Measurements from ENCODE around the gene BORCS5. TPM values are rescaled to one million over a fixed set of nuclear protein-coding genes. Genes with fewer than 3 reads are reported as not detected.
"Not testable (repeated sequence)": the region's sequence is repeated elsewhere in the genome, so short reads cannot be mapped to it uniquely, and the experiment has no call there.

Gene BORCS5
- 10 to 100 TPM; 15.2 to 28.1 TPM for total RNA-seq
- 10 to 100 TPM; 13.3 to 13.7 TPM for polyA plus RNA-seq (ENCODE audit: insufficient read length in 2 of 2)
- long read RNA-seq, donor 1, full-length matches to known transcripts = 5 of 12 reads
- long read RNA-seq, donor 1, partial matches to known transcripts = 7 of 12 reads
- long read RNA-seq, donor 1, other reads (novel, unspliced or antisense) = 0 of 12 reads
- long read RNA-seq, donor 2, full-length matches to known transcripts = 2 of 2 reads
- long read RNA-seq, donor 2, partial matches to known transcripts = 0 of 2 reads
- long read RNA-seq, donor 2, other reads (novel, unspliced or antisense) = 0 of 2 reads
- long read RNA-seq, donor 3, full-length matches to known transcripts = 2 of 2 reads
- long read RNA-seq, donor 3, partial matches to known transcripts = 0 of 2 reads
- long read RNA-seq, donor 3, other reads (novel, unspliced or antisense) = 0 of 2 reads
- long read RNA-seq, donor 4, full-length matches to known transcripts = 3 of 3 reads
- long read RNA-seq, donor 4, partial matches to known transcripts = 0 of 3 reads
- long read RNA-seq, donor 4, other reads (novel, unspliced or antisense) = 0 of 3 reads

- Histone ChIP-seq H3K27me3 (ENCODE audit: control insufficient read depth, insufficient read depth, low read length) (no peaks in the 10 kb centered on the region), H3K4me1 (ENCODE audit: control insufficient read depth, insufficient read depth, low read length) (peaks cover 4% of the 10 kb centered on the region), H3K27ac (ENCODE audit: low read depth, low read length) (peak within 1 kb of the TSS; percentile 95), H3K4me3 (ENCODE audit: low read depth, low read length) (peak within 1 kb of the TSS; percentile 85), H3K9me3 (ENCODE audit: control insufficient read depth, insufficient read depth, low read length) (no peaks in the 10 kb centered on the region), H3K36me3 (ENCODE audit: control insufficient read depth, insufficient read depth, low read length) (no peaks in the 10 kb centered on the region)
- peak; percentile 82 to 98 (median 88) for DNase-seq (ENCODE audit: low read depth in 4 of 6, low spot score in 6 of 6)
- WGBS (ENCODE audit: insufficient coverage) = under 1% methylated on average over 72 of the region's 72 CpGs
These were observed at the start of gene BORCS5 for GRCh38 chr12:12356896-12357718. TSS of gene BORCS5 (plus strand) at chr12:12357078. CDS start at chr12:12357452, 374 bp downstream.

- WGBS (ENCODE audit: insufficient coverage) = 94% methylated on average over 6 of the region's 10 CpGs
- H3K27ac ChIP-seq (ENCODE audit: low read depth, low read length); H3K9me3 ChIP-seq (ENCODE audit: control insufficient read depth, insufficient read depth, low read length); DNase-seq (ENCODE audit: low read depth in 4 of 6, low spot score in 6 of 6); H3K27me3 ChIP-seq (ENCODE audit: control insufficient read depth, insufficient read depth, low read length); H3K4me1 ChIP-seq (ENCODE audit: control insufficient read depth, insufficient read depth, low read length); H3K4me3 ChIP-seq (ENCODE audit: low read depth, low read length); H3K36me3 ChIP-seq (ENCODE audit: control insufficient read depth, insufficient read depth, low read length): not testable (repeated sequence)
These were observed 46.2 kb upstream of the BORCS5 start for GRCh38 chr12:12310695-12311094.

GRCh38 chr12:12315838-12316237 lies 41.0 kb upstream of the BORCS5 start:
- Histone ChIP-seq H3K27me3 (ENCODE audit: control insufficient read depth, insufficient read depth, low read length) (no peaks in the 10 kb centered on the region), H3K9me3 (ENCODE audit: control insufficient read depth, insufficient read depth, low read length) (no peaks in the 10 kb centered on the region), H3K27ac (ENCODE audit: low read depth, low read length) (no peak overlapping the region), H3K36me3 (ENCODE audit: control insufficient read depth, insufficient read depth, low read length) (no peaks in the 10 kb centered on the region), H3K4me1 (ENCODE audit: control insufficient read depth, insufficient read depth, low read length) (peaks cover 11% of the 10 kb centered on the region), H3K4me3 (ENCODE audit: low read depth, low read length) (no peak overlapping the region)
- DNase-seq (ENCODE audit: low read depth in 4 of 6, low spot score in 6 of 6) = no peak

DNA sequence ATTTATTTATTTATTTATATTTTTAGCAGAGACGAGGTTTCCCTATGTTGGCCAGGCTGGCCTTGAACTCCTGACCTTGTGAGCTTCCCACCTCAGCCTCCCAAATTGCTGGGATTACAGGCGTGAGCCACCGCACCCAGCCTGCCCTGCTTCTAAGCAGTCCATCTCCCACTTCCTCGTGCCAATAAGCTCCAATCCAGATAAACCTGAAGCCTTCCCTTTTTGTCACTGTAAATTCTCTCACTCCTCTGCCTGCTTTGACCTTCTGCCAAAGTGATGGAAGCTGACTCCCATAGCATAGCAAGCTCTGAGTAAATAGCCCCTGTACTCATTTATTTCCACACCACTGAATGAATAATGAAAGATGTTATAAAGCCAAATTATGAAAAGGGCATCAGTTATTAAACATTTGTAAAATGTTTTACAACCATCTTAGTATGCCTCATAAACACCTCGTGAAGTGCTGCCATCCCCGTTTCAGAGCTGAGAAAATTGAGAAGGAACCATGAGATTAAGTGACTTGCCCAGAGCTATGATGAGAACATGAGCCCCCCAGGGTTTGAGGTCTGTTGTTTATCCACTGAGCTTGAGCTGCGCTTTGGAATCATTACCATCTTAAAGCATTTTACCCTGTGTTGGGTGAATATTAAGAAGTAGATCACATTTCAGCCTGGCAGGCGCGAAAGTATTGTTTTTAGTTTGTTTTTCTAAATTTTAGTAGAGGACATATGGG lies 37.3 kb upstream of the BORCS5 start:
- DNase-seq (ENCODE audit: low read depth in 4 of 6, low spot score in 6 of 6) = peak in 5 of 6 donors; percentile 24 to 82 (median 40)
- H3K4me1 ChIP-seq (ENCODE audit: control insufficient read depth, insufficient read depth, low read length) = peaks cover 14% of the 10 kb centered on the region
- H3K9me3 ChIP-seq (ENCODE audit: control insufficient read depth, insufficient read depth, low read length) = no peaks in the 10 kb centered on the region
- no peaks in the 10 kb centered on the region for H3K27me3 ChIP-seq (ENCODE audit: control insufficient read depth, insufficient read depth, low read length)
- 32% methylated on average over 5 of the region's 9 CpGs for WGBS (ENCODE audit: insufficient coverage)
- peak overlapping the region; percentile 4 for H3K4me3 ChIP-seq (ENCODE audit: low read depth, low read length)
- no peaks in the 10 kb centered on the region for H3K36me3 ChIP-seq (ENCODE audit: control insufficient read depth, insufficient read depth, low read length)
- H3K27ac ChIP-seq (ENCODE audit: low read depth, low read length) = peak overlapping the region; percentile 31

- Histone ChIP-seq H3K27me3 (ENCODE audit: control insufficient read depth, insufficient read depth, low read length) (no peaks in the 10 kb centered on the region), H3K4me1 (ENCODE audit: control insufficient read depth, insufficient read depth, low read length) (peaks cover 14% of the 10 kb centered on the region), H3K4me3 (ENCODE audit: low read depth, low read length) (no peak overlapping the region), H3K36me3 (ENCODE audit: control insufficient read depth, insufficient read depth, low read length) (no peaks in the 10 kb centered on the region), H3K27ac (ENCODE audit: low read depth, low read length) (no peak overlapping the region), H3K9me3 (ENCODE audit: control insufficient read depth, insufficient read depth, low read length) (no peaks in the 10 kb centered on the region)
- DNase-seq (ENCODE audit: low read depth in 4 of 6, low spot score in 6 of 6) = no peak
- no CpG with 5 or more reads among the region's 4 CpGs for WGBS (ENCODE audit: insufficient coverage)
These were observed 33.8 kb upstream of the BORCS5 start for GRCh38 chr12:12323118-12323517.

DNA sequence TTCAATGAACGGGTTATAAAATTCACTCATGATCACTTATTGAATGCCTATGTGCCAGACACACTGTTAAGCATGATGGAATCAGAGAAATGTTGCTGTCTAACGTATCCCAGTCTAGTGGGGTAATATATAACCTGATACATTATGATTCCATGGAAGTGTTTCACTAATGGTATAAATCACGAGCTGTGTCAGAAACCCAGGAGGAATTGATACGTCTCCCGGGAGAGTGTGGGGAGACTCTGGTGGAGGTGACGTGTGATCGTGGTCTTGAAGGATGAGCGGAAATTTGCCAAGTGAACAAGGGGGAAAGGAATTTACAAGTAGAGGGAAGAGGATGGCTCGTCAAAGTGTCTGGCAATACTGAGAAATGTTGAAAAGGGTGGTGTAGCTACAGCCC lies 33.3 kb upstream of the BORCS5 start:
- Histone ChIP-seq H3K4me3 (ENCODE audit: low read depth, low read length) (no peak overlapping the region), H3K27me3 (ENCODE audit: control insufficient read depth, insufficient read depth, low read length) (no peaks in the 10 kb centered on the region), H3K36me3 (ENCODE audit: control insufficient read depth, insufficient read depth, low read length) (no peaks in the 10 kb centered on the region), H3K27ac (ENCODE audit: low read depth, low read length) (no peak overlapping the region), H3K9me3 (ENCODE audit: control insufficient read depth, insufficient read depth, low read length) (no peaks in the 10 kb centered on the region), H3K4me1 (ENCODE audit: control insufficient read depth, insufficient read depth, low read length) (peaks cover 14% of the 10 kb centered on the region)
- 70% methylated on average over 8 of the region's 9 CpGs for WGBS (ENCODE audit: insufficient coverage)
- peak in 1 of 6 donors; percentile 77 for DNase-seq (ENCODE audit: low read depth in 4 of 6, low spot score in 6 of 6)

DNA sequence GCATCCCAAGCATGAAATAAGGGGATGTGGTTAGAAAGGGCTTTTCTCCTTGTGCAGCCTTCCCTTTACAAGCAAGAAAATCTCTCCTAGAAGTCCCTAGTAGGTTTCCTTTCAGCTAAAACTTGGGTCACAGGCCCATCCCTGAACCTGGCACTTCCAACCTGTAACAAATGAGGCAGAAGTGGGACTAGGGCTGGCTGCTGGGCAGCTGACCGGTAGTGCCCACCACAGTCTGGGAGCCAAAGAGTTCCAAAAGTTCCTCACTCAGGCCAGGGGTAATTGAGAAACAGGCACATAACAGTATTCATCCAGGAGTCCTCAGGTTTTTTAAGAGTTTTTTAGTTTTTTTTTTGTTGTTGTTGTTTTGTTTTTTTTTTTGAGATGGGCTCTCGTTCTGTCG lies 30.6 kb upstream of the BORCS5 start:
- no peak overlapping the region for H3K4me3 ChIP-seq (ENCODE audit: low read depth, low read length)
- H3K36me3 ChIP-seq (ENCODE audit: control insufficient read depth, insufficient read depth, low read length) = no peaks in the 10 kb centered on the region
- no peaks in the 10 kb centered on the region for H3K9me3 ChIP-seq (ENCODE audit: control insufficient read depth, insufficient read depth, low read length)
- H3K4me1 ChIP-seq (ENCODE audit: control insufficient read depth, insufficient read depth, low read length) = no peaks in the 10 kb centered on the region
- 100% methylated on average over 3 of the region's 3 CpGs for WGBS (ENCODE audit: insufficient coverage)
- DNase-seq (ENCODE audit: low read depth in 4 of 6, low spot score in 6 of 6) = no peak
- no peak overlapping the region for H3K27ac ChIP-seq (ENCODE audit: low read depth, low read length)
- no peaks in the 10 kb centered on the region for H3K27me3 ChIP-seq (ENCODE audit: control insufficient read depth, insufficient read depth, low read length)

GRCh38 chr12:12327802-12328201 lies 29.1 kb upstream of the BORCS5 start:
- H3K27ac ChIP-seq (ENCODE audit: low read depth, low read length) = peak overlapping the region; percentile 11
- no peaks in the 10 kb centered on the region for H3K27me3 ChIP-seq (ENCODE audit: control insufficient read depth, insufficient read depth, low read length)
- peak in 3 of 6 donors; percentile 58 to 90 (median 82) for DNase-seq (ENCODE audit: low read depth in 4 of 6, low spot score in 6 of 6)
- no peaks in the 10 kb centered on the region for H3K9me3 ChIP-seq (ENCODE audit: control insufficient read depth, insufficient read depth, low read length)
- H3K4me3 ChIP-seq (ENCODE audit: low read depth, low read length) = no peak overlapping the region
- H3K36me3 ChIP-seq (ENCODE audit: control insufficient read depth, insufficient read depth, low read length) = no peaks in the 10 kb centered on the region
- no CpG with 5 or more reads among the region's 1 CpG for WGBS (ENCODE audit: insufficient coverage)
- no peaks in the 10 kb centered on the region for H3K4me1 ChIP-seq (ENCODE audit: control insufficient read depth, insufficient read depth, low read length)

- H3K36me3 ChIP-seq (ENCODE audit: control insufficient read depth, insufficient read depth, low read length) = no peaks in the 10 kb centered on the region
- H3K27ac ChIP-seq (ENCODE audit: low read depth, low read length) = no peak overlapping the region
- H3K4me3 ChIP-seq (ENCODE audit: low read depth, low read length) = no peak overlapping the region
- H3K9me3 ChIP-seq (ENCODE audit: control insufficient read depth, insufficient read depth, low read length) = no peaks in the 10 kb centered on the region
- DNase-seq (ENCODE audit: low read depth in 4 of 6, low spot score in 6 of 6) = no peak
- WGBS (ENCODE audit: insufficient coverage) = 67% methylated on average over 7 of the region's 7 CpGs
- H3K4me1 ChIP-seq (ENCODE audit: control insufficient read depth, insufficient read depth, low read length) = no peaks in the 10 kb centered on the region
- no peaks in the 10 kb centered on the region for H3K27me3 ChIP-seq (ENCODE audit: control insufficient read depth, insufficient read depth, low read length)
These were observed 25.6 kb upstream of the BORCS5 start for GRCh38 chr12:12331244-12331771.

Data from spinal cord (tissue), 10 donors.